Left lung (tissue), 10 donors: ENCODE results near the gene FBXO4. TPM values are rescaled to one million over a fixed set of nuclear protein-coding genes. Genes with fewer than 3 reads are reported as not detected.

Experiments used
- ATAC-seq: fragments of 200-7000 bp; cut with Tn5 transposase; one replicate; pipeline ENCODE4 v1.9.1; 2020; ENCODE audit warnings: moderate library complexity
- DNase-seq, 4 donors: peaks; one replicate each; pipeline ENCODE4 v3.0.0-alpha.2; 2013 to 2020
- H3K27ac ChIP-seq, 2 donors: fragments of 200-600 bp; sonication (generic) in 1 of 2; one replicate each; pipeline versions ENCODE4 v1.5.0 to v1.8.0; 2020 to 2021
- H3K27me3 ChIP-seq, 2 donors: fragments of 200-600 bp; sonication (generic) in 1 of 2; one replicate each; pipeline versions ENCODE4 v1.5.0 to v1.8.0; 2020 to 2021
- H3K36me3 ChIP-seq, 2 donors: fragments of 200-600 bp; sonication (generic) in 1 of 2; one replicate each; pipeline versions ENCODE4 v1.5.0 to v1.8.0; 2020 to 2021
- H3K4me1 ChIP-seq, 2 donors: fragments of 200-600 bp; one replicate each; pipeline ENCODE4 v1.8.0; 2021
- H3K4me3 ChIP-seq, 2 donors: fragments of 200-600 bp; sonication (generic) in 1 of 2; one replicate each; pipeline versions ENCODE4 v1.5.0 to v1.8.0; 2020 to 2021; ENCODE audit warnings: mild to moderate bottlenecking in 1 of 2
- H3K9me3 ChIP-seq, 2 donors: fragments of 200-600 bp; sonication (generic) in 1 of 2; one replicate each; pipeline versions ENCODE4 v1.5.0 to v1.8.0; 2020 to 2021
- CTCF ChIP-seq, 2 donors: fragments of 200-600 bp; sonication (generic) in 1 of 2; IDR thresholded peaks; one replicate each; pipeline versions ENCODE4 v1.5.0 to v1.8.0; 2021; ENCODE audit warnings: antibody characterized with exemption in 2 of 2
- intact Hi-C, 2 donors: fragments of 100-400 bp; cut with DNase I; formaldehyde crosslinking; loops; one replicate each; pipeline versions ENCODE4 v1.11.2 to v1.14.2; 2022
- polyA plus RNA-seq, 6 donors: library from polyadenylated mRNA; unstranded; fragments of 120-200 nt; gene quantifications; one replicate each; pipeline ENCODE4 v1.2.1, GENCODE V29; 2013; ENCODE audit not compliant: insufficient read length in 6 of 6
- total RNA-seq, 2 donors: library from RNA; stranded (reverse); fragmentation: NEBNext Ultra II Directional; extraction: Animal tissue kit (Norgen Biotek cat#: 25700); gene quantifications; one replicate each; pipeline ENCODE4 v1.2.1, GENCODE V29; 2021
- donor health status: DM: no; HTN: yes; CAD: no.
- donor health status: DM: no; HTN: no; CAD: no.

FBXO4 gene
- total and polyA plus RNA-seq, 8 donors: 6.4 to 23.9 (median 20.0) TPM

GRCh38 chr5:41903892-41904799, 20.9 kb upstream of the FBXO4 start, which contains the start of gene RIMOC1:
TSS of gene RIMOC1 (plus strand) at chr5:41904344. CDS start at chr5:41904368, 24 bp downstream.
- TF ChIP-seq CTCF (IDR thresholded peaks at IDR 0.05): no peak
- no peaks in the 10 kb centered on the region for H3K27me3 ChIP-seq
- intact Hi-C loops: no loop called here
- H3K27ac ChIP-seq: peak within 1 kb of the TSS; percentile 83 to 87
- peaks cover 0 to 33% of the 10 kb centered on the region in 2 donors for H3K4me1 ChIP-seq
- peaks cover 0 to 20% of the 10 kb centered on the region in 2 donors for H3K36me3 ChIP-seq
- peak; percentile 99 for ATAC-seq
- peak within 1 kb of the TSS; percentile 71 to 95 for H3K4me3 ChIP-seq
- peak; percentile 99 for DNase-seq
- H3K9me3 ChIP-seq: no peaks in the 10 kb centered on the region

- intact Hi-C loops: no loop called here
- DNase-seq (no peak), ATAC-seq (no peak)
- H3K27ac ChIP-seq: no peak overlapping the region
- no peaks in the 10 kb centered on the region for H3K27me3 ChIP-seq
- H3K36me3 ChIP-seq: peaks cover 0 to 40% of the 10 kb centered on the region in 2 donors
- H3K4me3 ChIP-seq: no peak overlapping the region
- TF ChIP-seq CTCF (IDR thresholded peaks at IDR 0.05): no peak
- no peaks in the 10 kb centered on the region for H3K9me3 ChIP-seq
- peaks cover 0 to 33% of the 10 kb centered on the region in 2 donors for H3K4me1 ChIP-seq
These were observed 18.9 kb upstream of the FBXO4 start for GRCh38 chr5:41906151-41906550.

GRCh38 chr5:41908374-41909079, 16.6 kb upstream of the FBXO4 start:
- intact Hi-C loops: no loop called here
- Histone ChIP-seq H3K27ac (peak overlapping the region in 1 of 2 donors; percentile 22), H3K4me1 (peaks cover 0 to 33% of the 10 kb centered on the region in 2 donors), H3K27me3 (no peaks in the 10 kb centered on the region), H3K36me3 (peaks cover 0 to 63% of the 10 kb centered on the region in 2 donors), H3K9me3 (no peaks in the 10 kb centered on the region), H3K4me3 (no peak overlapping the region)
- DNase-seq (no peak), ATAC-seq (no peak)
- TF ChIP-seq CTCF (IDR thresholded peaks at IDR 0.05): no peak

GRCh38 chr5:41918105-41918504, 7.0 kb upstream of the FBXO4 start:
- Histone ChIP-seq H3K27me3 (no peaks in the 10 kb centered on the region), H3K36me3 (peaks cover 0 to 77% of the 10 kb centered on the region in 2 donors), H3K9me3 (no peaks in the 10 kb centered on the region), H3K4me1 (no peaks in the 10 kb centered on the region), H3K27ac (no peak overlapping the region), H3K4me3 (no peak overlapping the region)
- ATAC-seq: no peak
- no peak for TF ChIP-seq CTCF (IDR thresholded peaks at IDR 0.05)
- no peak for DNase-seq
- intact Hi-C loops: no loop called here

GRCh38 chr5:41921166-41921565, 3.9 kb upstream of the FBXO4 start:
- Histone ChIP-seq H3K27ac (no peak overlapping the region), H3K27me3 (no peaks in the 10 kb centered on the region), H3K4me3 (no peak overlapping the region), H3K4me1 (peaks cover 0 to 13% of the 10 kb centered on the region in 2 donors), H3K9me3 (no peaks in the 10 kb centered on the region), H3K36me3 (peaks cover 0 to 46% of the 10 kb centered on the region in 2 donors)
- ATAC-seq (no peak), DNase-seq (no peak)
- intact Hi-C loops: no loop called here
- no peak for TF ChIP-seq CTCF (IDR thresholded peaks at IDR 0.05)
